Activated CD8-positive, alpha-beta T cell treated with anti-CD3 and anti-CD28 coated beads, Interleukin-2, amount 10 ng/mL, durations not matched to agents 7 days and 5 days (primary cell): ENCODE results near the gene ERI3. TPM values are rescaled to one million over a fixed set of nuclear protein-coding genes. Genes with fewer than 3 reads are reported as not detected.

Source experiments
- ATAC-seq: fragments of 150-1000 bp; cut with Tn5 transposase; one replicate; pipeline ENCODE4 v1.10.0; 2021; ENCODE audit warnings: moderate library complexity
- CTCF ChIA-PET: fragments of 350-600 bp; sonication (Branson Sonifier 250); formaldehyde crosslinking; loops from one replicate; lab custom pipeline; 2021; ENCODE audit warnings: antibody characterized with exemption; lab: Charles Lee
- POLR2A ChIA-PET: fragments of 350-600 bp; sonication (Branson Sonifier 250); formaldehyde crosslinking; loops from one replicate; lab custom pipeline; 2021; ENCODE audit warnings: antibody characterized with exemption; lab: Charles Lee
- DNase-seq: peaks from one replicate; pipeline ENCODE4 v3.0.0-alpha.2; 2020
- H3K27ac Mint-ChIP-seq: one replicate; pipeline ENCODE4 v1.8.0; 2021; ENCODE audit warnings: mild to moderate bottlenecking, mixed read lengths
- H3K27me3 Mint-ChIP-seq: one replicate; pipeline ENCODE4 v1.8.0; 2021; ENCODE audit warnings: low read depth, mixed read lengths
- H3K36me3 Mint-ChIP-seq: one replicate; pipeline ENCODE4 v1.8.0; 2021; ENCODE audit warnings: low read depth, mixed read lengths
- H3K4me1 Mint-ChIP-seq: one replicate; pipeline ENCODE4 v1.8.0; 2021; ENCODE audit warnings: low read depth, mixed read lengths
- H3K4me3 Mint-ChIP-seq: one replicate; pipeline ENCODE4 v1.8.0; 2021; ENCODE audit warnings: mild to moderate bottlenecking, mixed read lengths
- H3K9me3 Mint-ChIP-seq: one replicate; pipeline ENCODE4 v1.8.0; 2022; ENCODE audit warnings: mixed read lengths; ENCODE audit not compliant: insufficient read depth
- total RNA-seq, 2 experiments: library from RNA; stranded (reverse); gene quantifications; one replicate each; pipeline ENCODE4 v1.2.3, GENCODE V29; 2021

Gene ERI3
- total RNA-seq, 2 experiments from 2014 or later, result 33.1 to 33.2 TPM

DNA sequence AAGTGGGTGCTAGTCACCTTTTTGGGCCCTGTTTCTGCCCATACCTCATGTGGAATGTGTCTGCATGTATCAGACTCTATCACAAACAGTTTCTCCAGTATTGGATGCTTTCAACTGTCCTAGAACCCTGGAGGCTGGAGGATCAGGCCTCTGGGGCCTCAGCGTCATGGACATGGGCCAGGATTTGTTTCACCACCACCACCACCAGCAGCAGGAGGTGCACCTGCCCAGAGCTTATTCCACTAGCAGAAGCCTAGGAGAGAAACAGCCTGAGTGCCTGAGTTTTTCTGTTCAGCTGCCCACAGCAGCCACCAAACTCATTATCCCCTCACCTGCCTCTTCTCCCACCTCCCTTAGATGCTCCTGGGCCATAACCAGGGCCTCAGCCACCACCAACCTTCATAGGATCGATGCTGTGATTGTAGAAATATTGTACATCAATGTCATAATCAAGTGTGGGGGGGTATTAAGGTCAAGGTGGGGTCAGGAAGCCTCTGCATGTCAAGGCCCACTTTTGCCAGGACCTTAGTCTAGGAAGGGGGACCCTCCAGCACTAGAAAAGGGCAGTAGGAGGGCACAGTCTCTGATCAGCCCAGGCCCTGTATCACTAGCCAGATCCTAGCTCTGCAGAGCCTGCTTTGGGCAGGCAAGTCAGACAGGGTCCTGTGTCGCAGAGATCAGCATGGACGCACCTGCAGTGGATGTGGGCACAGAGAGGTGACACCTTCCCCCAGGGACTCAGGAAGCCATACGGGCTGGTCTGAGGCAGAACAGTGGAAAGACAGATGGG, 132.5 kb downstream of the ERI3 start:
- H3K4me1 Mint-ChIP-seq, result peaks cover 10% of the 10 kb centered on the region
- DNase-seq (no peak), ATAC-seq (no peak)
- CTCF ChIA-PET, result no interaction called here
- peaks cover 12% of the 10 kb centered on the region for H3K36me3 Mint-ChIP-seq
- no peaks in the 10 kb centered on the region for H3K9me3 Mint-ChIP-seq
- H3K27ac Mint-ChIP-seq, result peak overlapping the region; percentile 4
- no peaks in the 10 kb centered on the region for H3K27me3 Mint-ChIP-seq
- no peak overlapping the region for H3K4me3 Mint-ChIP-seq
- POLR2A ChIA-PET, result interaction anchor here (1.2 kb wide), 1 partner anchor 10 kb away, joined by 3 read pairs; the partner anchor contains the start of gene DMAP1

DNA sequence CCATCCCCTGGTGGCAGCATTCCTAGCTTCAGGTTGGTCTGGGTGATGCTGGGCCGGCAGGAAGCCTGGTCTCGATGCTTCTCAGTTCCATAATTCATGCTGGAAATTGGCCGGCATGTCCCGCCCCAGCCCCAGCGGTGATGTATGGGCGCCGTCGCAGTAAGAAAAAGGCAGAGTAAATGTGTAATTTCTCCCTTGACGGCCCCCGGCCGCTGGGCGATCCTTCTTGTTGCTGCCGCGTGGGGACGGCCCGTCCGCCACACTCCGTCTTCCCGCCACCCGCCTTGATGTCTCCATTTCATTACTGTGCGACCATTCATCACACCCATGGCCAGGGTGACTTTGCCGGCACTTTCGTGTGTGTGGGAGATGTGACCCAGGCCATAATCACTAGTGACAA, 133.3 kb downstream of the ERI3 start:
- ChIA-PET POLR2A (interaction anchor here (0.6 kb wide), 1 partner anchor 92 kb away, joined by 3 read pairs; no protein-coding TSS in a partner anchor), CTCF (no interaction called here)
- H3K4me1 Mint-ChIP-seq, result peaks cover 8% of the 10 kb centered on the region
- DNase-seq (no peak), ATAC-seq (no peak)
- H3K4me3 Mint-ChIP-seq, result no peak overlapping the region
- H3K36me3 Mint-ChIP-seq, result peaks cover 15% of the 10 kb centered on the region
- no peaks in the 10 kb centered on the region for H3K27me3 Mint-ChIP-seq
- no peaks in the 10 kb centered on the region for H3K9me3 Mint-ChIP-seq
- H3K27ac Mint-ChIP-seq, result no peak overlapping the region

DNA sequence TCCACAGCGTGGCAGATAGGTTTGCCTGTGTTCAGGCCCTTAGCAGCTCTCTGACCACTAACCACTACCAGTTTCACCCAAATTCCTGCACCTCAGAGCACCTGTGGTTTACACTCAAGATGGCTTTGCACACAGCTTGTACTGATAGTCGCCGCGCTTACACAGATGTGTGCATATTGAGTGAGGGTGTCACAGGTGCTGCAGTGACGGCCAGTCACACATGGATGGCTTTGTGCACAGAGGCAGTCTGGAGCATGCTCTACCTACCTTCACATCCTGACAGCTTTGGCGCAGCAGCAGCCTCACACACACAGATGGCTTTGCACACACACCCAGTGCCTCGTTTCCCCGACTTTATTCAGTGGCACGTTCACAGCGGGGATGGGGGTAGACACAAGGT, 134.3 kb downstream of the ERI3 start:
- DNase-seq (no peak), ATAC-seq (no peak)
- Mint-ChIP-seq H3K4me3 (no peak overlapping the region), H3K27ac (no peak overlapping the region), H3K36me3 (peaks cover 16% of the 10 kb centered on the region), H3K4me1 (peaks cover 8% of the 10 kb centered on the region), H3K9me3 (no peaks in the 10 kb centered on the region), H3K27me3 (no peaks in the 10 kb centered on the region)
- ChIA-PET POLR2A (no interaction called here), CTCF (interaction anchor here (0.9 to 1.2 kb wide), 2 partner anchors 17 to 432 kb away, joined by 3 read pairs; no protein-coding TSS in a partner anchor)

DNA sequence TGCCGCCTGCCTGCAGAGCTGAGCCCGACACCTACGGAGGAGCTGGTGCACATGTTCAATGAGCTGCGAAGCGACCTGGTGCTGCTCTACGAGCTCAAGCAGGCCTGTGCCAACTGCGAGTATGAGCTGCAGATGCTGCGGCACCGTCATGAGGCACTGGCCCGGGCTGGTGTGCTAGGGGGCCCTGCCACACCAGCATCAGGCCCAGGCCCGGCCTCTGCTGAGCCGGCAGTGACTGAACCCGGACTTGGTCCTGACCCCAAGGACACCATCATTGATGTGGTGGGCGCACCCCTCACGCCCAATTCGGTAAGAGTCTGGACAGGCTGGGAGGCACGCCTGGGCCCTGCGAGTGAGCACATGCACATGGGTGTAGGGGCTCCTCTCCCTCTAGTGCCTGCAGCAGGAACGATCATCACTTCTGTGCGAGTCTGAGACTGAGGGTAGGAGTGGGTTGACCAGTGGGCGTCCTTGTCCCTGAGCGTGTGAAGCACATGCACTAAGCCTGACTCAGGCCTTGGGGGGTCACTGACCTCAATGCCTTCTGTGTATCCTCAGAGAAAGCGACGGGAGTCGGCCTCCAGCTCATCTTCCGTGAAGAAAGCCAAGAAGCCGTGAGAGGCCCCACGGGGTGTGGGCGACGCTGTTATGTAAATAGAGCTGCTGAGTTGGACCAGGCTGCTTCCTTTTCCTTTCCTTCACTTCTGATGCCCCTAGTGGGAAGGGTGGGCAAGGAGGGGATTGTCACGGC, 134.9 kb downstream of the ERI3 start:
- Mint-ChIP-seq H3K4me3 (no peak overlapping the region), H3K36me3 (peaks cover 21% of the 10 kb centered on the region), H3K9me3 (no peaks in the 10 kb centered on the region), H3K27ac (no peak overlapping the region), H3K4me1 (peaks cover 10% of the 10 kb centered on the region), H3K27me3 (no peaks in the 10 kb centered on the region)
- ChIA-PET POLR2A (no interaction called here), CTCF (interaction anchor here (0.9 to 1.2 kb wide), 3 partner anchors 18 to 432 kb away, joined by 3 read pairs; no protein-coding TSS in a partner anchor)
- ATAC-seq (no peak), DNase-seq (no peak)

GRCh38 chr1:44219301-44219626, 135.8 kb downstream of the ERI3 start:
- DNase-seq (no peak), ATAC-seq (no peak)
- Mint-ChIP-seq H3K27me3 (no peaks in the 10 kb centered on the region), H3K36me3 (peaks cover 23% of the 10 kb centered on the region), H3K27ac (no peak overlapping the region), H3K4me1 (peaks cover 18% of the 10 kb centered on the region), H3K4me3 (no peak overlapping the region), H3K9me3 (no peaks in the 10 kb centered on the region)
- CTCF ChIA-PET, result interaction anchor here (1.1 to 3.1 kb wide), 3 partner anchors 9 to 101 kb away, joined by 3 to 16 read pairs (median 12); no protein-coding TSS in a partner anchor
- POLR2A ChIA-PET, result no interaction called here

GRCh38 chr1:44218503-44219300, 136.4 kb downstream of the ERI3 start:
- no peaks in the 10 kb centered on the region for H3K9me3 Mint-ChIP-seq
- DNase-seq (no peak), ATAC-seq (no peak)
- H3K4me1 Mint-ChIP-seq, result peaks cover 23% of the 10 kb centered on the region
- H3K4me3 Mint-ChIP-seq, result no peak overlapping the region
- no peaks in the 10 kb centered on the region for H3K27me3 Mint-ChIP-seq
- POLR2A ChIA-PET, result no interaction called here
- H3K36me3 Mint-ChIP-seq, result peaks cover 23% of the 10 kb centered on the region
- CTCF ChIA-PET, result interaction anchor here (1.1 to 3.1 kb wide), 13 partner anchors 7 to 378 kb away, joined by 3 to 25 read pairs (median 12); no protein-coding TSS in a partner anchor
- no peak overlapping the region for H3K27ac Mint-ChIP-seq

GRCh38 chr1:44217809-44218410, 137.1 kb downstream of the ERI3 start:
- peak; percentile 49 for ATAC-seq
- POLR2A ChIA-PET, result no interaction called here
- H3K36me3 Mint-ChIP-seq, result peaks cover 23% of the 10 kb centered on the region
- H3K4me1 Mint-ChIP-seq, result peaks cover 24% of the 10 kb centered on the region
- H3K27ac Mint-ChIP-seq, result no peak overlapping the region
- CTCF ChIA-PET, result interaction anchor here (0.7 to 3.1 kb wide), 32 partner anchors 8 to 434 kb away, joined by 3 to 25 read pairs (median 5); no protein-coding TSS in a partner anchor
- H3K4me3 Mint-ChIP-seq, result no peak overlapping the region
- DNase-seq, result peak; percentile 84
- no peaks in the 10 kb centered on the region for H3K9me3 Mint-ChIP-seq
- no peaks in the 10 kb centered on the region for H3K27me3 Mint-ChIP-seq

GRCh38 chr1:44213222-44214112, 141.6 kb downstream of the ERI3 start, which contains the start of gene DMAP1:
TSS of gene DMAP1 (plus strand) at chr1:44213471. CDS start at chr1:44213754, 283 bp downstream.
- Mint-ChIP-seq H3K27me3 (peaks cover 4% of the 10 kb centered on the region), H3K36me3 (peaks cover 14% of the 10 kb centered on the region), H3K9me3 (no peaks in the 10 kb centered on the region), H3K27ac (peak within 1 kb of the TSS; percentile 92), H3K4me1 (peaks cover 27% of the 10 kb centered on the region), H3K4me3 (peak within 1 kb of the TSS; percentile 95)
- ATAC-seq, result peak; percentile 88
- ChIA-PET CTCF (interaction anchor here (0.8 to 1.8 kb wide), 9 partner anchors 9 to 358 kb away, joined by 3 to 11 read pairs (median 3); no protein-coding TSS in a partner anchor), POLR2A (interaction anchor here (0.6 to 1.5 kb wide), 8 partner anchors 10 to 1553 kb away, joined by 3 to 9 read pairs (median 5); no protein-coding TSS in a partner anchor)
- peak; percentile 88 for DNase-seq

GRCh38 chr1:44212355-44213221, 142.5 kb downstream of the ERI3 start:
- Mint-ChIP-seq H3K36me3 (peaks cover 11% of the 10 kb centered on the region), H3K4me1 (peaks cover 27% of the 10 kb centered on the region), H3K4me3 (peak overlapping the region; percentile 95), H3K27me3 (peaks cover 4% of the 10 kb centered on the region), H3K27ac (peak overlapping the region; percentile 92), H3K9me3 (no peaks in the 10 kb centered on the region)
- peak; percentile 64 for DNase-seq
- ATAC-seq, result peak; percentile 52
- ChIA-PET CTCF (interaction anchor here (0.7 to 1.8 kb wide), 10 partner anchors 12 to 359 kb away, joined by 3 to 11 read pairs (median 3); no protein-coding TSS in a partner anchor), POLR2A (interaction anchor here (0.6 to 1.5 kb wide), 8 partner anchors 11 to 1553 kb away, joined by 3 to 9 read pairs (median 5); no protein-coding TSS in a partner anchor)
